HG02642 (cell line): ENCODE results near the gene TEX22.

ENCODE experiments used
- ATAC-seq: cut with Tn5 transposase; IDR thresholded peaks from one replicate; pipeline ENCODE4 v1.9.1; 2021; ENCODE audit warnings: mild to moderate bottlenecking; ENCODE audit not compliant: unreplicated experiment, poor library complexity

The TEX22 gene

DNA sequence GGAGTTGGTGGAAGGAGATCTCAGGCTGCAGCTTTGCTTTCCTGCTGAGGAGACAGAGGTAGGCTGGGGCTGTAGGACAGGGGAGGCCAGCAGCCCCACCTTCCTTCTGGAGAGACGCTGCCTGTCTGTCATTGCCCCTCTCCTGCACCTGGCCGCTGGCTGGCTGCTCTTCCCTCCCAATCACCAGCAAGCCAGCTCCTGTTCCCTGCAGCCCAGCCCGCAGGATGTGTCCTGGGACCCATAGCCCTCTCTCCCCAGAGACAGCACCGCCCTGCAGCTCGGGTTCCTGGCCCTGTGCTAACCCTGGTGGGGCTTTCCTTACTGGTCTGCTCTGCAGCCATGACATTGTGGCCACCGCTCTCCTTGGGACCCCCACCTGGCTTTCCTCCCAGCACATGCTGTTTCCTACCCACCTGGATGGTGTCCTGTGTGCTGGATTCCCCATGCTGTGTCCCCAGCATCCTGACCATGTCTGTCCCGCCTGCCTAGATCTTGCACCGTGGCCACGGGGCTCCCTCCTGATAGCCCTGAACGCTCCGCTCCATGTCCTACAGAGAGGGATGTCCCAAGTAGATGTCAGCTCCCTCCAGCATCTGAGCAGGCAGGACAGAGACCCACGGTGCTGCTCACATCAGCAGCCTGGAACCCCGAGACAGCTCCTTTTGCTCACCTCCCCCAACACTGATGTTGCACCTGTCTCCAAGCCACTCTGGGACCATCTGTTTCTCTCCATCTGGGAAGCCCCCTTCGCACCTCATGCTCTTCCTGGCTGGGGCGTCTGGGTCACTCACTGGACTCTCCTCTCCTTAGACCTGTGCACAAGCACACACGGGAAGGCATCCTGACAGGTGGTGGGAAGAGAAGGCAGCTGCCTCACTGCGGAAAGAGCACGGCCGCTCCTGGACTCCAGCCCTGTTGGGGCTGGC is 20.2 kb downstream of the TEX22 start:
- no peak for ATAC-seq

DNA sequence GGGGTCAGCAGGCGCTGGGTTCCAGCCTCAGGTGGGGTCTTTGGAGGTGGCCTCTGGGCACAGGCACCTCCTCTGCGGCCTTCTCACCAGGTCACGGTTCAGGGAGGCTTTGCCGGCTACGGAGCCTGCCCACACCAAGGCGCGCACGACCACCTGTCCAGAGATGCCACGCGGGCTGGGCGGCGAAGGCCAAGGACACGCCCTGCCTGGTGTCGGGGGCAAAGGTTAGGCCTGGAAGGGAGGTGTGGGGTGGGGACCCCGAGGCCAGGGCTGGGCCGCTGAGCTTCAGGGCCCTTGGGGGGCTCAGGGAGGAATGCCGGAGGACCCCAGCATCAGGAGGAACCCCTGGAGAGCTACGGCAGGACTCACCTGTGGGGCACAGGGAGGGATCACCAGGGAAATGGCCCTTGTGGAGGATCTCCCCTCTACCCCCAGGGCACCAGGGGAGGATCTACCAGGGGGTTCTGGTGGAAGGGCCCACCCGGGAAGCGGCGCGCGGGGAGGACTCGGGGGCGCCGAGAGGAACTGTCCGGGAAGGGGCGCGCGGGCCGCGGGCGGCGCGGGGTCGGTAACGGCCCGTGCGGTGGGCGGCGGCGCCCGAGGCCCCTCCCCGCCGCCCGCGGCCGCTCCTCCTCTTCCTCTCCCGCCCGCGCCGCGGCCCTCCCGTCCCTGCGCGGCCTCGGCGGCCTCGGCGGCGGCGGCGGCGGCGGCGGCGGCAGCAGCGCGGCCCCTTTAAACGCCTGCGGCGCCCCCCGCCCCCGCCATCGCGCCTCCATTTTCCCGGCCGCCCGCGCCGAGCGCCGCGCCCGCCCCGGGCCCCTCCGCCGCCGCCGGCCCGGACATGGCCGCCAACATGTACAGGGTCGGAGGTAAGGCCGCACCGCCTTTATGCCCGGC is 21.1 kb downstream of the TEX22 start, which contains the start of gene MTA1:
Gene MTA1, plus strand, starts transcription at position 633 of the 897 bp plus-strand sequence. Its CDS starts 209 bp downstream, at position 842.
- ATAC-seq, result peak; percentile 61

DNA sequence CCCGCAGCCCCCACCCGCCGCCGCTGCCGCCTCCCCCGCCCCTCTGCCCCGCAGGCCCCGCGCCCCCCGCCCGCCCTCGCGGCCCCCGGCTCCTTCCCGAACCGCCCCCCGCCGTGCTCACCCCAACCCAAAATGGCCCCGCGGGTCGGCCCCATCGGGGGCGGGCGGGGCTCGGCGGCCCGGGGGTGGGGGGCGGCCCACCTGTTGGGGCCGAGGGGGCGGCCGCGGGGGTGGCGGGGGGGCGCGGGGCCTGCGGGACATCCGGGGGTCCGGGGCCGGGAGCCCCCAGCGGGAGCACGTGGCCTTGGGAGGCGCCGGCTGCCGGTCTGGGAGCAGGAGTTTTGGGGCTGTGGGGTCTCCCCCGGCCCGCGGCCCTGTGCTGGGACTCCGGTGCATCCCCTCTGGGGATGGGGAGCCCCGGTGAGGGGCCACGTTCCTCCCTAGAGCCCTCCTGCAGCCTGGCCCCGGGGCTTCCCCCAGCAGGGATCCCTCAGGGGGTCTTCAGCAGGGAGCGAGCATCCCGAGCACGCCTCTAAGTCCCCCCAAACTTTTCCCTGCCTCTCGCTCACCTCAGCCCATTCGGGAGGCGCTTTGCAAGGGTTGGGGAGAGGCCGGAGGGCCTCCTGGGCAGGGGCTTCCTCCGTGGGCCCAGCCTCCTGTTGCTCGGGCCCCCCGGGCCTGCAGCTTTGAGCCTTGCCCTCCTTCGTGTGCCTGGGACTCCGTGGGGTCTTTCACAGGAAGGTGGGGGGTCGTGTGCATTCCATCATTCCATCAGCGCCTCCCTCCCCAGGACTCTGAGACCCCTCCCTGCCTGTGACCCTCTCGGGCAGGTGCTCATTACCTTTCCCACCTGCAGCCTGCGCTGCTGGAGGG is 22.0 kb downstream of the TEX22 start:
- ATAC-seq, result no peak

DNA sequence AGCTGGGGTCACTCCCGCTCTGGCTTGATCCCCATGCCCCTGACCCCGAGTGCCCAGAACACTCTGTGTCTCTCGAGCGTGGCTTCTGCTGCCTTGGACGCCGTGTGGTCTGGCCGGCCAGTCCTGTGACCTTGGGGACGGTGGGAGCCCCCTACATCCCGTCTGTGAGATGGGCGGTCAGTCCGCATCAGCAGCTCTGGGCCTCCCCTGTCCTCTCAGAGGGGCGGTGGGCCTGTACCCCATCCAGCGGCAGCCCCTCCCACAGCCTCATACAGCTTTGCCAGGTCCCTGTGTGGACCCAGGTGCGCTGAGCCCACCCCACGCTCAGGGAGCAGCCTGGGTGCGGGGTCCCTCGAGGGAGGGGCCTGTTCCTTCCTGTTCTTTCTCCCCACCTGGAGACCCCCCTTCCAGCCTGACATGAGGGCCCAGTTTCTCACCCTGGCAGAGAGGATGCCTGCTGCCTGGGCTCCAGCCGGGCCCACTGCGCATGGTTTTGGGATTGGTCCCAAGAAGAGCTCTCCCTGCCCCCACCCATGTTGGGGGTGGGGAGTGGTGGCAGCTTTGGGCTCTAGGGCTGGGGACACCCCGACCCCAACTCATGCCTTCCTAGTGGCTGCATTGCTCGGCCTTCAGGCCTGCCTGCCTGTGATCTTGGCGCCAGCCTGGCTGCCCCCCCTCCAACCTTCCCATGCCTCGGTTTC is 22.8 kb downstream of the TEX22 start:
- no peak for ATAC-seq

DNA sequence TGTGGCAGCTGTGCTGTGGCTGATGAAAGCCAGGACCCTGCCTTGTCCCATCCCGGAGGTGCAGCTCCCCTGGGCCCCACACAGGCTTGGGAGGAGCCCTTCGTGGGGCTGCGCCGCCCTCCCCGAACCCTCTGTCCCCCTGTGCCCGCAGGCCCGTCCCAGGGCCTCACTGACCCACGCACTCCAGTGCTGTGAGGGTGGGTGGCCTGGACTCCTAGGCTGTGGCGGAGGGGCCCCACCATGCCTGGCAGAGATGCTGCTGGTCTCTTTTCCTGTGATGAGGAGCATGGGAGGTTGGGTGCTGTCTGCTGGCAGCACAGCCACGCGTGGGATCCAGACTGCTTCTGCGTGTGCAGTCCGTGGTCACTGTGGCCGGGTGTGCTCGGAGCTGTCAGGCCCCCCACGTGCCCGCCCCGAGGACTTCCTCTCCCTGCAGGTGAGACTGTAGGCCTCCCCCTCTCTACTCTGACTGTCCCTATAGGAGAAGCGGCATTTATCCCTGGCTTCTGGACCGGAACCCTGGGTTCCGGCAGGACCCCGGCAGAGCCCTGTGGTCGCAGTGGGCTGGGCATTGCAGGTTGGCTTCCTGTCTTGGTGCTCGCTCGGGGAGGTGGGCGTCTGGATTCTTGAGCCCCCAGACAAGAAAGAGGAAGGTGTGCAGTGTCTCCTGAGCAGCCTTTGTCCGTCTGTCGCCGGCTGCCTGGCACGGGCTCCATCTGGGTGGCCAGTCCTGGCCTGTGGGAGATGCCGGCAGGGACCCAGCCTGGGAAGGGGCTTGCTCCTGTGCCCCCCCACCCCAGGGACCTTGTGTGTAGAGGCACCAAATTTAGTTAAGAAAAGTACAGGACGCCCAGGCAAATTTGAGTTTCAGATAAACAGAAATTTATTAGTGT is 23.6 kb downstream of the TEX22 start:
- ATAC-seq, result no peak

DNA sequence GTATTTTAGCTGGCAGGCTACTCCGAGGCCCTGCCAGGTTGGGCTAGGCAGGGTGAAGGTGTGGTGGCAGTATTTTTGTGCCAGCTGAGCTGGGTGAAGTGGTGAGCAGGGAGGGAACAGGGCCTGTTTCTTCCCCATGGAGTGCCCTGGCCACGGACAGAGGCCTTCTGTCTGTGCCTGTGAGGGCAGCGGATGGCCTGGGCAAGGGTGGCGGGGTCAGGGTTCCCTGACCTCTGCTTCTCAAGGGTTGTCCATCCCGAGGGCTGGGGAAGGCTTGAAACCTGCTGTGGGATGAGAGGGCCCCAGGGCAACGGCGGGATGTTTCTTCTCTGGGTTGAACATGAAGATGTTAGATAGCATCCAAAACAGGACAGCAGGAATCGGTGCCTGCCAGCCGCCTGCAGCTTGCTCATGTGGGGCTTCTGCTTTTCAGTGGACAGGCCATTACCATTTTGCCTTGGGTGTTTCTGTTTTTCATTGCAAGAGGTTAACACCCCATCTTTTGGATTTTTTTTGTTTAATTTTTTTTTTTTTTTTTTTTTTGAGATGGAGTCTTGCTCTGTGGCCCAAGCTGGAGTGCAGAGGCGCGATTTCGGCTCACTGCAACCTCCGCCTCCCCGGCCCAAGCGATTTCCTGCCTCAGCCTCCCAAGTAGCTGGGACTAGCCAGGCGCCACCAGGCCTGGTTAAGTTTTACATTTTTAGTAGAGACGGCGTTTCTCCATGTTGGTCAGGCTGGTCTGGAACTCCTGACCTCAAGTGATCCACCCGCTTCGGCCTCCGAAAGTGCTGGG is 24.6 kb downstream of the TEX22 start:
- ATAC-seq, result no peak

DNA sequence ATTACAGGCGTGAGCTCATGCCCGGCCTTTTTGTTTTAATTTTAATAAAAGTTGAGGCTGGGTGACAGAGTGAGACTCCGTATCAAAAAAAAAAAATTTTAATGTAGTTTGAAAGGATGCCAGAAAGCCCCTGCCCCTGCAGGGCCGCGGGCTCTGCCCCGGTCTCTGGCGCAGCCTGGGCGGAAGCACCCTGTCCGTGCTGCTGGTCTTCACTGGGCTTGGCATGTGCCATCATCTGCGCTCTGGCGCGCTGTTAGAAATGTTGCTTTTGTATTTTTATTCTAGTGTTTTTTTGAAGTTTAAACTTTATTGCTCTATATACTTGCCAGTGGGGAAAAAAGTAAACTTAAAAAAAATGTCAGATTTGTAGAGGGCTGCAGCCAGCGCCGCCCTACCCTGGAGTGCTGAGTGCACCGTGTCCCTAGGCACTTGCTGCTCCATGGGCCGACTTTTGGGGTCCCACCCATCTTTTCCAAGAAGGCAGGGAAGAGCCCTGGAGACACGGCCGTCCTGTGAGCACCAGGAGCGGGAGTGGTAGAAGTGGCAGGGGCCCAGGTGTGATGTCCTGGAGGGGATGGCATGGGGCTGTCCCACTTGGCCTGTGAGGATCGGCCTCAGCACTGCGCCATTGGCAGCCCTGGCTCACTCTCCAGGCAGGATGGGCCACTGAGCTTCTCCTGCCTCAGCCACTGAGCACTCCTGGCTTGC is 25.3 kb downstream of the TEX22 start:
- no peak for ATAC-seq

DNA sequence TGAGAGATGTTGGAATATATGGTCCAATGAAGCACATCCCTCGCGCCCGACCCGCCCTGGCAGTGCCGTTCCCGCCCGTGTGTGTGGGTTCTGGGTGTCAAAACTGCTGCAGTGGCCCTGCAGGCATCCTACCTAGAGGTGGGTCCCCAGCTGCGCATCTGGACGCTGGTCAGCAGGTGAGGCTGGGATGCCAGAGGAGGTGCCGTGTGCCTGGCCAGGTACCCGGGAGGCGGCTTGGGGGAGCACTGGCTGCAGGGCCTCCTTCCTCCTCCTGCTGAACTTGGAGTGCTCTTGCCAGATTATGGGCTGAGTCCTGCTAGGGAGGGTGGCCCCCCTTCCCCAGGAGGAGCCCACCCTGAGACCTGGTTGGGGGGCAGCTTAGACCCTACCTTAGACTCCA is 26.5 kb downstream of the TEX22 start:
- ATAC-seq, result no peak

DNA sequence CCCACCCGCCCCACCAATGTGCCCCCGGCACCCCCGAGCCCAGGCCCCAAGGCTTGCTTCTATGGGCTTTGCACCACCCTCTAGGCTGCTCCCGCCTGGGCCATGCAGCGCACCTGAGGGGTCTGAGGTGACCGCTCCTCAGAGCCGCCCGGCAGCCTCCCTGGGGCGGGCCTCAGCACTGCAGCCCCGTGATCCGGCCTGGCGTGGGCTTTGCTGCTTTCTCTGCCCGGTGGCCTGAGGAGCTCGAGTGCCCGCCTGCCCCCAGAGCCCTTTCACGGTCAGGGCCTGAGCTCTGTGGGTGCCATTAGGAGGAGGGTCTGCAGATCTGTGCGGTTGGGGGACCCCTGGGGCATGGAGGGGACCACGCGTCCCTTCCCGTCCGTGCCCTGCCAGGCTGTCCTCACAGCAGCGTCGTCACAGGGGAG is 27.5 kb downstream of the TEX22 start:
- ATAC-seq, result no peak

DNA sequence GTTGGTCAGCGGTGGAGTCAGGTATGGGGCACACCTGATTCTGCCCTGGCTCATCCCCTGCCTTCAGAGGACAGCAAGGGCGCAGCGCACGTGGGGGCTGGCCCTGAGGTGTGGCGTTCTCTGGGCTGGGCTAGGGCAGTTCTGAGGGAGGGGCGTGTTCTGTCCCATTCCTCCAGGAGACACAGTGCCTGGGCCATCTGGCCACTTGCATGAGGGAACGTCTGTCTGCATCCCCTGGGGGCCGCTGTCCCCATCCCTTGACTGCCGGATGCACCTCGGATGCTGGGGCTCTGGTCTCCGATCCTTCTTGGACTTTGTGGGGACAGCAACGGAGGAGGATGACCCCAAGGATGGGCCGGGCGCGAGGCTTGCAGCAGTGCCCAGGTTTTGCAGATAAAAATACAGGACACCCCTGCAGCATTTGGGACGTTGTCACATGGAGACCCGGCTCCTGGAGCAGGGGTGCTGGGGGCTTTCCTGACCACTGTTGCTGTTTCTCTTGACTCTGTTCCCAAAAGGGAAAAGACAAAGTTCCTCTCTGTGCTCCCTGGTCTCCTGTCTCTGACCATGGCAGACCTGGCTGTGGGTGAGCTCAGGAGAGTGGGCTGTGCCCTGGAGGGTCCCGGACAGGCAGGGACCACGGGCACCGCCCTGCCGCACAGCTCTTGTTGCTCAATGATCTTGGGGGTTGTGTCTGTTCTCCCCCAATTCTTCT is 28.2 kb downstream of the TEX22 start:
- no peak for ATAC-seq

DNA sequence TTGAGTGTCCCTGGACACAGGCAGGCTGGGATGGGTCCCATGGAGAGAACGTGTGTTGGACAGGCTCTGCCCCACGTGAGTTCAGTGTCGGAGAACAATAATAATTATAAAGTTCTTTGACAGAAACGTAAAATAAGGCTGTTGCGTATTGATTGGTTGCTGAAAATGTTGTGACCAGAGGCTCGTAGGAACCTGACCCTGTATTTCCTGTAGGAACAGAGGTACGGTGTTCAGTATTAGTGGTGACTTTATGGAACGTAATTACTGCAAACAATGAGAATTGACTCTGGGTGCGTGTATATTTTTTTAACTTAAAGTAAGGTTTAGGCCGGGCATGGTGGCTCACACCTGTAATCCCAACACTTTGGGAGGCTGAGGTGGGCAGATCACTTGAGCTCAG is 29.1 kb downstream of the TEX22 start:
- ATAC-seq, result no peak

DNA sequence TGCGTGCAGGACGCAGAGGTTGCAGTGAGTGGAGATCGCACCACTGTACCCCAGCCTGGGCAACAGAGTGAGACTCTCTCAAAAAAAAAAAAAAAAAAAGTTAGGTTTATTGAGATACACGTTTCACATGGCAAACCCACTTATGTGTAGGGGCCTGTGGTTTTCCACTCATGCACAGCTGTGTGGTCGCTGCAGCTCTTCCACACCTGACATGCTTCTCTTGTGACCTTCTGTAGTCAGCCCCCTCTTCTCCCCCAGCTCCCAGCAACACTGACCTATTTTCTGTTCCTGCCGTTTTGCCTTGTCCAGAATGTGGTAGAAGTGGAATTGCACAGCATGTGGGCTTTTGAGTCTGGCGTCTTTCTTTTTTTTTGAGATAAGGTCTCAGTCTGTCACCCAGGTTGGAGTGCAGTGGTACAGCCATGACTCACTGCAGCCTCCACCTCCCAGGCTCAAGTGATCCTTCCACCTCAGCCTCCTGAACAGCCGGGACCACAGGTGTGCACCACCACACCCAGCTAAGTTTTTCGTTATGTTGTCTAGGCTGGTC is 29.7 kb downstream of the TEX22 start:
- no peak for ATAC-seq

DNA sequence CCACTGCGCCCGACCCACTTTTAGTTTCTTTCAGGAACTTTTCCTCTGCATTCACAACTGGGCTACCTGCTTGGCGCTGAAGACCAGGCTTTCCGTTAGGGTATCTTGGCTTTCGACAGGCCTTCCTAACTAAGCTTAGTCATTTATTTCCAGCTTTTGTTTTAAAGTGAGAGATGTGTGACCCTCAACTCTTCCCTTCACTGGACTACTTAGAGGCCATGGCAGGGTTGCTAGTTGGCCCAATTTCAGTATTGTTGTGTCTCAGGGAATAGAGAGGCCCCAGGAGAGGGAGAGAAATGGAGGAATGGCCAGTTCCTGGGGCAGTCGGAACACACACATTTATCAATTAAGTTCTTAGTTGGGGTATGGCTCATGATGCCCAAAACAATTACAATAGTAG is 31.7 kb downstream of the TEX22 start:
- no peak for ATAC-seq

DNA sequence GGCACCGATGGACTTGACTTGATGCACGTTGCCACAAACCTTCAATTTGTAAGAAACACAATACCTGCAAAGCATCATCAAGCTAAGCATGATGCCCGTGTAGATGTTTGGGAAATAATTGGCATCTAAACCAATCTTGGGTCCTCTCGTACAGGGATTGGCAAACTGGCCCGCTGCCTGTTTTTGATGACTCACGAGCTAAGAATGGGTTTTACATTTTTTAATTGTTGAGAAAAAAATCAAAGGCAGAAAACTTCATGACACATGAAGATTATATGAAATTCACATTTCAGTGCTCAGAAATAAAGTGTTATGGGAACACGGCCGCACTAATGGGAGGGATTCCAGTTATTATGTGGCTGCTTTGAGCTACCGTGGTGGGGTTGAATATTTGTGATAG is 32.2 kb downstream of the TEX22 start:
- ATAC-seq, result no peak

DNA sequence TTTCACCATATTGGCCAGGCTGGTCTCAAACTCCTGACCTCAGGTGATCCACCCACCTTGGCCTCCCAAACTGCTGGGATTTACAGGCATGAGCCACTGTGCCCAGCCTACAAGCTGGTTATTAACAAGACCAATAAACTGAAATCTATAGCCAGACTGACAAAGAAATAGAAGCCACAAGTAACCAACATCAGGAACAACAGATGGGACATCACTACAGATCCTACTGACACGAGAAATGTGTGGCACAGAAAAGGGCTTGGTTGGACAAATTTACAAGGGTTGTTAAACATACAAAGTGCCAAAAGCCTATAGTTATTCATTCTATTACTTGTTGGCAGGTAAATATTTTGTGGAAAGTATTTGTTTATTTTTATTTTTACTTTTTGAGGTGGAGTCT is 32.9 kb downstream of the TEX22 start:
- no peak for ATAC-seq

DNA sequence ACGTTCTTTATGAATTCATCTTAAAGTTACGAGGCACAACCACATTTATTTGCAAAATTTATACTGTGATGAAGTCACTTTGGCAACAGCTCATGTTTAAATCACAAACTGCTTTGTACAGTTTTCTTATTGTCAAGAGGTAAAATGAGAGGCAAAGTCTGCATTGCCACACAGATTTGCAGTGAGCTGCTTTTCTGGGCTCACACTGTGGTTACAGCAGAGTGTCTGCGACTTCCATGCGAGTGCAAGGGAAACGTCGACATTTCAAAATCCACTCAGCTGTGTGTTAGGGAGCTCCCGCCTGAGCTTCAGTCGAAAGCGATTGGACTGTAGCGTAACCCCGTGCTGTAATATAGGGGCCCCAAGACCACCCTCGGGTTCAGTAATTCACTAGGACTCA is 34.3 kb downstream of the TEX22 start:
- ATAC-seq, result no peak
